GOT3 (cell line): ENCODE data around the gene NKX2-1.

Experiments used
- DNase-seq: peaks from one replicate; lab custom pipeline; 2025; ENCODE audit warnings: mixed read lengths; lab: John Stamatoyannopoulos, UW

NKX2-1 gene

GRCh38 chr14:36517242-36518030 lies 2.6 kb downstream of the NKX2-1 start:
- DNase-seq, result no peak

- DNase-seq, result no peak
These were observed 3.3 kb downstream of the NKX2-1 start for GRCh38 chr14:36516719-36517241.

GRCh38 chr14:36515896-36516718 lies 3.9 kb downstream of the NKX2-1 start:
- no peak for DNase-seq

- no peak for DNase-seq
These were observed 4.9 kb downstream of the NKX2-1 start for GRCh38 chr14:36515105-36515593.

GRCh38 chr14:36514278-36515104 lies 5.5 kb downstream of the NKX2-1 start:
- no peak for DNase-seq

GRCh38 chr14:36513451-36514277 lies 6.4 kb downstream of the NKX2-1 start:
- DNase-seq, result no peak

GRCh38 chr14:36513012-36513420 lies 7.0 kb downstream of the NKX2-1 start:
- DNase-seq, result no peak

GRCh38 chr14:36512585-36513003 lies 7.4 kb downstream of the NKX2-1 start:
- no peak for DNase-seq

- DNase-seq, result no peak
These were observed 7.9 kb downstream of the NKX2-1 start for GRCh38 chr14:36511981-36512584.

- DNase-seq, result no peak
These were observed 9.2 kb downstream of the NKX2-1 start for GRCh38 chr14:36510874-36511273.

- DNase-seq, result no peak
These were observed 9.8 kb downstream of the NKX2-1 start for GRCh38 chr14:36510078-36510799.

- DNase-seq, result no peak
These were observed 10.7 kb downstream of the NKX2-1 start for GRCh38 chr14:36509069-36509917.

- DNase-seq, result no peak
These were observed 11.5 kb downstream of the NKX2-1 start for GRCh38 chr14:36508418-36509068.

- no peak for DNase-seq
These were observed 12.1 kb downstream of the NKX2-1 start for GRCh38 chr14:36507847-36508417.

- DNase-seq, result no peak
These were observed 13.1 kb downstream of the NKX2-1 start for GRCh38 chr14:36506732-36507614.

- no peak for DNase-seq
These were observed 13.9 kb downstream of the NKX2-1 start for GRCh38 chr14:36505892-36506731.
